Measurements from ENCODE around the gene ELAVL2.

Gene ELAVL2

DNA sequence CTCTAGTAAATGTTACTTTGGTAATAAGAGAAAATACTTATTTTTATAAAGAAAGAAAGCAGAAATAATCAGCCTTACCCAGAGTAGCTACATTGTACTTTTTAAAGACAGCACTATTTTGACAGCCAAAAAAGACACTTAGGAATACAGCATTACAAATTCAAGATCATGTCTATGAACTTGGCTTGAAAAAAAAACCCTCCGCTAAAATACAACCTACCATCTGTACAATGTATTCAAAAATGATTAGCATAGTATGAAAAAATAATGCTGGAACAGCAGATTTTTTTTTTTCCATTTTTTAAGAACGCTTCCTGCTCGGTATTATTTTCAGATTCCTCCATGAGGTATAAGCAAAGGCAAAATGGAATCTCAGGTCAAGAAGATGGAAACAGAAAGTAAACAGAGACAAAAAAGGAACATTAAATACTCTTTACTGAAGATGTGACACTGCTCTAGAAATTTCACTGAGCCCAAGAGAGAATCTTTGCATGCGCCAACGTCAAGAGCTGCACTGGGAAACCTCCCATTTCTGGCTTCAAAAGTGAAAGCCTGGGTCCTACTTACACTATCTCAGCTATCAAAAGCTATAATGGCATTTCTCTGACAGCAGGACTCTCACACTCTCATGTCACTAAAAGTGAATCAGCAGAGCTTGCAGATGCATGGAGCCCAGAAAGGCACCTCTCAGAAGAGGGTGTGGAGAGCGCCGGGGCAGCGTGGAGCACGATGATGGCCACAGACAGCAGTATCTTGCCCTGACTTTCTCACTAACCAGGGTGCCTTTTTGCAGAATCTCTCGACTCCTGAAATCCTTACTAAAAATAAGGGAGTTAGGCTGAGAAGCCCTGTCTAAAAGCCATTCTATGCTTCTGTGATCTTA lies 167.4 kb downstream of the ELAVL2 start:
- no peak for DNase-seq

DNA sequence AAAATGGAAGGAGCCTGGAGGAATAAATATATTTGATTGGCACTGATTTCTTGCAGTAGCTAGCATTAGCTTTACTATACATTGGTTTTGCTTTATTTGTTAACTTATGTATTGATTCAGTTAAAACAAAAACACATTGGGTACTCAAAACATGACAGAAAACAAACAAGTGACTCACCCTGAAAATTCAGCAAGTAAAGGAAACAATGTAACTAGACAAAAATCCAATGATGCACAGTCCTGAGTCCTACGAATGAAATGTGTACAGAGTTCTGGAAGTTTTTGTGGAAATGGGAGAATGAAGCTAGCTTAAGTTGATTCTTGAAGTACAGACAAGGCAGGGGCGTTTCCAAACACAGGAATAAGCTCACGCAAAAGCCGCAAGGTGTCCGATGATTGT lies 175.0 kb downstream of the ELAVL2 start:
- DNase-seq = no peak

DNA sequence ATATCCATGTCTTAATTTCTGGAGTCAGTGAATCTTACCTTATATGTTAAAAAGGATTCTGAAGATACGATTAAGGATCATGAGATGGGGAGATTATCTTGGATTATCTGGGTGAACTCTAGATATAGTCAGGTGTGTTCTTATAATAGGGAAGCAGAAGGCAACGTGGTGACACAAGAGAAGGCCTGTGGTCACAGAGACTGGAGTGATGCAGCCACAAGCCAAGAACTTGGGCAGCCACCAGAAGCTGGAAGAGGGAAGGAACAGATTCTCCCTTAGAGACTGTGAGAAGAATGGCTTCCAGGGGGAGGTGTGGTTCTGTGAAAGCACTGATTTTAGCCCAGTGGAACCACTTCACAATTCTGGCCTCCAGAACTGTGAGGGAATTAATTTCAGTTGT lies 177.4 kb downstream of the ELAVL2 start:
- DNase-seq = no peak

DNA sequence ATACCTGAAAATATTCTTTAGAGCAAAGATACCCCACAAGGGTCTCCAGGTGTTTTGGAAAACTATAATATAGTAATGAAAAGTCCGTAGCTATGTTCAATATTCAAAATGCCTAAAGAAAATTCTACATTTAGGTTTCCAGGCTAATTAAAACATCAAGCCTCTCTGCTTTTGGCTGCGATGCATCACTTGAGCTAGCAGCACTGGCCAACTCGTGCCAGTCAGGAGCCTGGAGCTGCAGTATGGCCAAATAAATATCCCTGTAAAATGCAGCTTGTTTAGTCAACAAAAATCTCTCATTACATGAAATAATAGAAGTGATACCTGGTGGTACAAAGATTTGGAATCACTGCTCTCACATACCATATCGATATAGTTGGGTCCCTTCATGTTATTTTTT lies 181.1 kb downstream of the ELAVL2 start:
- DNase-seq = no peak

DNA sequence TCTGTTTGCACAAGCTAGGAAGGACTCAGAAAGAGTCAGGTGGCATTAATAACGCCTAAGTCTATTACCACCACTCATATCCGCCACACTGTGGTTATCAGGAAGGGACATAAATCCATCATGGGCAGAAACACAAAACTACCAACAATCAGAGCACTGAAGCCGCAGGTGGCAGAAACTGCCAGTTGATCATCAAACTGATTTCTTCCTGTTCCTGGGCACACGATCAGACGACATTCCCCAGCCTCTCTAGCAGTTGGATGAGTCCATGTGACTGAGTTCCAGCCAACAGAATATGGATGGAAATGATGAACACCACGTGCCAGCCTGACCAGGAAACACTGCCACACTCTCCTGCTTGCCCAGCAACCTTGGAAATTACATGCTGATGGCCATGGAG lies 181.7 kb downstream of the ELAVL2 start:
- DNase-seq = no peak

DNA sequence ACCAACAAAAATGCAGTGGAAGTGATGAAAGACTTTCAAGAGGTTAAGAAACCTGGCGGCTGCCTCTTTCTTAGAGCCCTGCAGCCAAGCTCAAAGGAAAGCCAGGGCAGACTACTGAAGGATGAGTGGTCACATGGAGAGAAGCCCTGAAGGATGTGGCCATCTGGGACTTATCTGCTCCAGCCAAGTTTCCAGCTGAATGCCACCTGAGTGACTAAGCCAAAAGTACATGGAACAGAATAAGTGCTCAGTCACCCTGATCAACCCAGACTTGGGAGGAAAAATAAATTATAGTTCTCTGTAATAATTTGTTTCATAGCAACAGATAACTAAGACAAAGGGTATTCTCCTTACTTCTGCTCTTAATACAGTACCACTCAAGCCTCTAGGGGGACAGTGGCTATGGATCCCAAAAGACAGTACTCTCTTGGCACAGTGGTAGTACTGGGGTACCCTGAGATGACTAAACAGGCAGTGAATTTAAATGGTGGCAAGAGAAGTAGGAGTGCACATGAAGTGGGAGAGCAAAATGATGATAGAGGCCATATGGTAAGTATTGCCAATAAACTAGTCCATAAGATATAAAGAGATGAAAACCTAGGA lies 182.3 kb downstream of the ELAVL2 start:
- DNase-seq = no peak

Measured in NCI-H187 treated with DMSO at 0.1 percent for 48 hours (cell line).